ENCODE data around the gene PITPNM3.

PITPNM3 gene

GRCh38 chr17:6476076-6476809, 80.1 kb downstream of the PITPNM3 start:
- no peak for DNase-seq

DNA sequence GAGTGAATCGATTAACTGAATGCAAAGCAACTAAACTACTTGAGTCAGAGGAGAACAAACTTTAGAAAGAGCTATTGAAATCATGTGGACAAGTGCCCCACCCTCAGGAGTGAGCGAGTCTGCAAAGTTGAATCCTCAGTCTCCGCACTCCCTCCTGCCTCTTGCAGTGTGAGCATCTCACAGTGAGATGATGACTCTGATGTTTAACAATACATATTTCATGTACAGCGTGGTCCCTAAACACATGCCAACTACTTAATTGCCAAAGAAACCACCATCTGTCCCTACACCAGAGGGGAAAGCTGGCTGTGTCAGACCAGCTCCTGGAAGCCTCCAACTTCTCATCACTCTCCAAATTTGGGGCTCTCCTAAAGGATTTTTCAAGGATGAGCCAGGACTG, 80.9 kb downstream of the PITPNM3 start:
- DNase-seq, result no peak

DNA sequence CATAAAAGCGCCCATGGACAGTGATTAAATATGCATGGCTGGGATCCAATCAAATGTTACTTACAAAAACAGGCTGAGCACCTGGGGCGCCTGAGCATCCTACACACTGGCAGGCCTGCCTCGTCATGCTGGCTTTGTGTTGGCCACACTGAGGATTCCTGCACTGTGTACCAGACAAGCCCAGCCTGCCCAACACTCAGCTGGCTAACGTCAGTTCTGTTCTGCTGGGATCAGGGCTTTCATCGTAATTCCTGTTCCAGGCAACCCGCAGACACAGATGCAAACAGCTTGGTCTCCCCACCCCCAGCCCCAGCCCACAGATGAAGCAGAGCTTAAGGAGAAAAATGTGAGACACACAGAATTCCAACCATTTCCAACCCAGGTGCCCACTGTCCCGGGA, 81.4 kb downstream of the PITPNM3 start:
- DNase-seq, result no peak

- DNase-seq, result no peak
Observed at GRCh38 chr17:6474376-6474775, 82.0 kb downstream of the PITPNM3 start.

GRCh38 chr17:6473128-6473767, 83.1 kb downstream of the PITPNM3 start:
- peak; percentile 10 for DNase-seq

DNA sequence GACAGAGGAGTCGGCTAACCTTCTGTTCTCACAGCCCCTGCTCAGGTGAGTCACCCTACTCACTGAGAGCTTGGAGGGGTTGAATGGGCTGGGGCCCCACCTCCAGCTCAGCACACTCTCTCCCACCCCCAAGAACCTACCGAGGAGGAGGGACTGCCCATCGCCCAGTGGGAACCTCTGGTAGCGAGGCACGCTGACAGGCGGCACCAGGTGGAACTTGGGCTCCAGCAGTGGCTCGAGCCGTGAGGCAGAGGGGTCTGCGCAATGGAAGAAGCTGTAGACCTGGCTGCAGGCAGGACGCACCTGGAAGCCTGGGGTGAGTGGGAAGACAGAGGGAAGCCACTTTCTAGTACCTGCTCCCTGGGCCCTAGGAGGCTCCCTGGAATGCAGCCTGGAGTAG, 83.8 kb downstream of the PITPNM3 start:
- no peak for DNase-seq

DNA sequence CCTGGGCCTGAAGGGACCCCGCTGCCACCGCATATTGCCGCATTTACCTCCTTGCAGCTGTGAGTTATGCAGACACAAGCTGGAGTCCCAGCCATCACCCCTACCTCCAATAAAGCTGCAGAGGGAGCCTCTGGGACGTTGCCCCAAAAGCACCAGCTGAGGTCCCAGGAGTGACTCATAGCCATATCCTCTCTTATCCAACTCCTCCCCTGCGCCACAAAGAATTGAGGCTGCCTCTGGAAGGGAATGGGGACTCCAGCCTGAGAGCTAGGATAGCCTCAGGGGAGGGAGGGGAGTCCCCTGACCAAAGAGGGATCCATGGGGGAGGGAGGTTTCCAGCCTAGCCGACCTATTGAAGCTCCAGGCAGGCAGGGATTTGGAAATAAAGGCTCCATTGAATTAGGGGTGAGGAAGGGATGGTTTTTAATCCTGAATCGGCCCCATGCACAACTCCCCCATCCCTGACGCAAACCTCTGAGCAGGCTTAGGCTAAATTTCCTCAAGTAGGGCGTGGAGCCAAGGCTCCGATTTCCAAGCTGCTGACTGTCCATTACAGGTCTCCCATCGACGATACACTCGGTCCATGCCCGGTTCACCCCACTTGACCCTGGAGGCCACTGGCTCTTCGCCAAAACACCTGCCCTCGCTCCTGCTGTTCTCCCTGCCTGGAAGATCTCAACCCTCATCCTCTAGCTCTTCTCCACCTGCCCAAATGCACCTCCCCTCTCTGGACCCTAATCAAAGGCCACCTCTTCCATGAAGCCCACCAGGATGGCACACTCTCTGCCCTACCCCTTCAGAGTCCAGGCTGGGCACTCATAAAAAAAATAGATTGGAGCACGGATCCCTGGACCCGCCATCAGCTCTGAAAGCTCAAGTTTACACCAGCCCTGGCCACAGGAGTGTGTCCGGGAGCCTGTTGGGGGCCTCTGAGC, 84.6 kb downstream of the PITPNM3 start:
- DNase-seq, result no peak

DNA sequence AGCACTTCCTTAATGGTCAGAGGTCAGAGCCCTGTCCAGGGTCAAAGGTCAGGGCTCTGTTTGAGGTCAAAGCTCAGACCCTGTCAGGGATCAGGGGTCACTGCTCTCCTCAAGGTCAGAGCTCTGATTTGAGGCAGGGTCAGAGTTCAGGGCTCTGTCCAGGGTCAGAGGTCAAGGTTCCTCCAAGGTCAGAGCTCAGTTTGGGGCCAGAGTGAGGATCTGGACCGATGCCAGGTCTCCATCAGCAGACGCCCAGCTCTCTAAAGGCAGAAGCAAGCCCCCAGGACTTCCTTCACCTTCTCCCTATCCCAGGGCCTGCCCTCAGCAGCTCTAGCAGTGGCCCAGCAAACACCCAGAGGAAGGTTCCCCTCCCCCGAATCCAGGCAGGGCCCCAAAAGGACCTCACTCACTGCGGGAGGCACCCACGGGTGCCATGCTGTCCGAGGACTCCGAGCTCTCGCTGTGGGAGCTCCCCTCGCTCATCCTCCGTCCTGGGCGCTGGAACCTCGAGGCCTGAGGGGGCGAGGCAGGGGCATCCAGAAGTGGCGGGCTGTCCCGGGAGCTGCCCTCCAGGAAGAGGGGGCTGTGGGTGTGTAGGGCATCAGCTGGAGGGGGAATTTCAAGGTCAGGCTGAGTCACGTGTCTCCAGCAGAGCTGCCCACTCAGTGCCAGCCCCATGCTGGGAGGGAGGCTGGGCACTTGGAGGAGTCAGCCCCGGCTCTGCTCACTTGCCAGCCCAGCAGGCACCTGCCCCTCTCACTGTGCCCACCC, 85.4 kb downstream of the PITPNM3 start:
- no peak for DNase-seq

- no peak for DNase-seq
Observed at GRCh38 chr17:6470146-6470718, 86.1 kb downstream of the PITPNM3 start.

DNA sequence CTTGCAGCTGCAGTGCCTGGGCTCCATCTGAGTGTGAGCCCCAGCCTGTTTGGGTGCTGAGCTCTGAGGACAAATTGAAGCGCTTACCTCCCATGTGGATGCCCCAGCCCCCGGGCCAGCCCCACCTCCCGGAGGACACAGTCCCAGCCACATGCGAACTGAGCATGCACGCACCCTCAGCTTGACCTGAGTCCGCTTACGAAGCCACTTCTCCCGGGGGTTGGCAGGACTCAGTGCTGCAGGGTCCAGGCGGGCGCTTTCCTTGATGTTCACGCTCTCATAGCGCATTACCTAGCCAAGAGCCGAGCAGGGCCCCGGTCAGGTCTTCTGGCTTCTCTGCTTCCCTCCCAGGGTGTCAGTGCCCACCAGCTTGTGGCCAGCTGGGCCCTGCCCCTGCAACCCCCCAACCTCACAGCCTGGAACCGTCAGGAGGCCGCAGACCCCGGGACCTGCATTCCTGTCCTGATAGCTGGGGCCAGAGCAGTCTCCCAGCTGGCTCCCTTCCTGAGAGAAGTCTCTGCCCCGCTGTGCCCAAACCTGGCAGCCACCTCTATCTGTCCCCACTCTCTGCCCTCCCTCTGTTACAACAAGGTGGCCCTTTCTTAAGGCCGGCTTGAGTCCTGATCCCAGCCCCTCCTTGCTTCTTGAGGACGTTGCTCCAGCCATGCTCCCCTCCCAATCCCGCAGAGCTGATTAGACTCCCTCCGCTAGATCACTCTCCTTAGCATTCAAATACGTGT, 88.1 kb downstream of the PITPNM3 start:
- no peak for DNase-seq

- DNase-seq, result no peak
Observed at GRCh38 chr17:6467567-6467966, 88.8 kb downstream of the PITPNM3 start.

DNA sequence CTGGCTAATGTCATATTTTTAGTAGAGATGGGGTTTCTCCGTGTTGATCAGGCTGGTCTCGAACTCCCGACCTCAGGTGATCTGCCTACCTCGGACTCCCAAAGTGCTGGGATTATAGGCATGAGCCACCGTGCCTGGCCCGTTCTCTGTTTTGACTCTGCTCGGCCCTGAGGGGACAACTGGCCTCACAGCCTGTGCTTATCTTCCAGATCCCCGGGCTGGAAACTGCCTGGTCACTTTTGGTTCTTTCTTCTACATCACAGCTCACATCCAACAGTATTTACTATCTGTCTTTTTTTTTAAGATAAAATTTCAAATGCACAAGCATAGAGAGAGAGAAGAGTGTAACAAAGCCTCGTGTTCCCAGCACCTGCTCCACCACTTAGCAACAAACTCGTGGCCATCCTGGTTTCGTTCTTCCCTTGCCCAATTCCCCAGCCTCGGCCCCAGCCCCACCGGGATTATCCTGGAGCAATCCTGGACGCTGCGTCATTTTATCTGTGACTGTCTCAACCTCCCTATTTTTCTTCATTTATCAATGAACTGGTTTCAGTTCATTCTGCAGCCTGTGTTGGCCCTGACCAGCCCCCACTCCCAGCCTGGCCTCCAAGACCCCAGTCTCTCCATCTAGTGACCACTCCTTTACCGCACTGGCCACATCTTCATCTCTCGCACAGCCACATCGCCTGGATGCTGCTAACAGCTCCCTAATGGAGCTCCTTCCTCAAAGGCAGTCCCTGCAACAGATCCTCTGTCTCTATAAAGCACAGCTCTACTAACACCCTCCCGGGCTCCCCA, 91.0 kb downstream of the PITPNM3 start:
- no peak for DNase-seq

DNA sequence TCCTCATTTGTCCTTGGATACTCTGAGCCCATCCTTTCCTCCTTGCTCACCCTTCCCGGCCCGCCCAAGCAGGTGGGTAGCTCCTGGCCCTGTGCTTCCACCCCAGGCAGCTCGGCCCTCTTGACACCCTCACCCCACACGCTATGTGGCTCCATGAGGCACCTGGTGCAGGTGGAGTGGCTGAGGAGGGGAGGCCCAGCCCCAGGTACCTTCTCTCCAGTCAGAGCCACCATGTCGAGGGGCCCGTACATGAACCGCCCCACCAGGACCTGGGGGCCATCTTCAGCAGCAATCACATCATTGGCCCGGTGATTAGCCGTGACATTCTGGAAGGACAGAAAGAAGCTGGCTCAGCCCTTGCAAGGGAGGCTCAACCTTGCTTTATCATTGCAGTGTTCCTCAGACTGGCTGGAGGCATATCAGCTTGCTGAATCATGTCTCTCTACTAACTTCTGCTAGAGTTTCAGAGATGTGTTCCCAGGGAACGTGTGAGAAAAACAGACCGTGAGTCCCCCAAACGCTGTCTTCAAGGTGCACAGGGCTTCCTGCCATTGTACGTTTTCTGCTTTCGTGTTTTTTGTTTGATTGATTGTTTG, 91.8 kb downstream of the PITPNM3 start:
- no peak for DNase-seq

GRCh38 chr17:6463616-6464445, 92.5 kb downstream of the PITPNM3 start:
- no peak for DNase-seq

DNA sequence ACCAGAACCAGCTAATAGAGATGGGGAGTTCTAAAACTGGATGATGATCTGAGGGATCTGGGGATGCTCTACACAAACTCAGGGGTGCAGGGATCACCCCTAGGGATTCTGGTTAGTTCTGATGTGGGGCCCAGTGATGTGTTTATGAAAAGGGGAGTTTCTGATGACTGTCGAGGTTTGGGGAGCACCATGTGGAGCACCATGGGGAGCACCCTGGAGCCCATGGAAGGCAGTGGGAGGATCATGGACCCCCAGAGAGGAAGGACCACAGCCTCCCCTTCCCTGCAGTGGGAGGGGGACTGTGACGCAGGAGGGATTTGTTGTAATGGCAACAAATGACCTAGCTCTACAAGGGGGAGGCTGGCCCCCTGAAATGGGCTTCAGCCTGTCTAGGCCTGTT, 93.7 kb downstream of the PITPNM3 start:
- DNase-seq, result no peak

DNA sequence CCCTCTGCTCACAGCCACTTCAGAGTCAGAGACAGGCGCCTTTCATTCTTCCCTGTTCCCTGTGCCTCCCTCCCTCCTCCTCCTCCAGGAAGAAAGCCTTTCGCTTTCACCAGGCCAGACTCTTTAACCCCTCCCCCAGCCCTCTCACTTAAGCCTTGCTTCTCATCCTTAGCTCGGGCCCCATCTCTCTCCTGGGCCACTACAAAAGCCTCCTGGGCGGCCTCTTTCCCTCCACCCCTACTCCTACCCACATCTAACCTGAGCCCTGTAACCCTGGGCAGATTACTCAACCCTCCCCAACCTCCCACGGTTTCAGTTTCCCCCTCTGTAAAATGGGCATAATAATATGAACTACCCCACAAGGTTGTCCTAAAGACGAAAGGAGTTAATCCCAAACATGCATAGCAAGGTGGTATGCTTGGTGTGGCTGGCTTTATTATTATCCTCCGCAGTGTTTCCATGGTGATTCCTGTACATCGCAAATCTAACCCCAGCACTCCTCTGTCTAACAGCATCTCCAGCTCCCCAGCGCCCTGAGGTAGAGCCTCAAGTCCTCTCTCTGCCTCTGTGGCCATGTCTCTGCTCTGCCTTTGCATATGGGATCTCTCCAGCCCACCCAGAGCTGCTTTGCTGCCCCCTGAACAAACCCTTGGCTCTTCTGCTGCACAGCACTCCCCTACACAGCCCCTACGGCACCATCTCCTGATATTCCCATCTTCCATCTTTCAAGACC, 94.4 kb downstream of the PITPNM3 start:
- no peak for DNase-seq

GRCh38 chr17:6461246-6461645, 95.1 kb downstream of the PITPNM3 start:
- DNase-seq, result no peak

DNA sequence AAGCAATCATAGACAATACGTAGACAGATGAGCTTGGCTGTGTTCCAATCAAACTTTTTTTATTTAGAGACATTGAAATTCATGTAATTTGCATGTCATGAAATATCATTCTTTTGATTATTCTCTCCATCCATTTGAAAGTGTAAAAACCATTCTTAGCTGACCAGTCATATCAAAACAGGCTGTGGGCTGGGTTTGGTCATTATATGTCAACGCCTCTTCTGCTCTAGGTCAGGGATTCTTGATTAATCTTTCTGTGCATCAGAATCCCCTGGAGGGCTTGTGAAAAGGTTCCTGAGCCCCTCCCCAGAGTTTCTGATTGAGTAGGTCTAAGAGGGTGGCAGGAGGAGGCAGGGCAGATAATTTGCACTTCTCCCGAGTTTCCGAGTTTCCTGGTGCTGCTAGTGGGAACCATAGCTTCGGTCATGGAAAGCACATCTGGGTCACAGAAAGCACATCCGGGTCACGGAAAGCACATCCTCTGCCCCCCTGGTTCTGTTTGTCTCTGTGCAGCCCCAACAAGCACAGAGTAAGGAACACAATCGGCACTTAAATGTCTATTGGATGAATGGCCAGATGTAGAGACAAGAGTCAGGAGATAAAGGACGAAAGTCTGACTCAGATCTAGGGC, 95.7 kb downstream of the PITPNM3 start:
- DNase-seq, result no peak

All from NCI-H774 (cell line).